Measurements from ENCODE around the gene ATP5PO. TPM values are rescaled to one million over a fixed set of nuclear protein-coding genes. Genes with fewer than 3 reads are reported as not detected.

The ATP5PO gene, protein sequence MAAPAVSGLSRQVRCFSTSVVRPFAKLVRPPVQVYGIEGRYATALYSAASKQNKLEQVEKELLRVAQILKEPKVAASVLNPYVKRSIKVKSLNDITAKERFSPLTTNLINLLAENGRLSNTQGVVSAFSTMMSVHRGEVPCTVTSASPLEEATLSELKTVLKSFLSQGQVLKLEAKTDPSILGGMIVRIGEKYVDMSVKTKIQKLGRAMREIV
- total RNA-seq (2014; rRNA removed; shearing (Covaris generic)) (180 and 210 TPM in 2 replicates), total RNA-seq (2022) (206 and 227 TPM in 2 replicates), Bru-seq, nascent RNA (percentile 98 among the genes with signal in this experiment), BruChase-seq, experiment 1, labeled RNA remaining after a 6-hour chase (percentile 99 among the genes with signal in this experiment), BruChase-seq, experiment 2, labeled RNA remaining after a 2-hour chase (percentile 97 among the genes with signal in this experiment)
- long read RNA-seq, transcript ATP5PO-201 (7 exons, 932 nt) = major isoform, 228 of 255 reads
- long read RNA-seq, partial matches to known transcripts = 8 of 255 reads
- long read RNA-seq, other reads (novel, unspliced or antisense) = 15 of 255 reads

DNA sequence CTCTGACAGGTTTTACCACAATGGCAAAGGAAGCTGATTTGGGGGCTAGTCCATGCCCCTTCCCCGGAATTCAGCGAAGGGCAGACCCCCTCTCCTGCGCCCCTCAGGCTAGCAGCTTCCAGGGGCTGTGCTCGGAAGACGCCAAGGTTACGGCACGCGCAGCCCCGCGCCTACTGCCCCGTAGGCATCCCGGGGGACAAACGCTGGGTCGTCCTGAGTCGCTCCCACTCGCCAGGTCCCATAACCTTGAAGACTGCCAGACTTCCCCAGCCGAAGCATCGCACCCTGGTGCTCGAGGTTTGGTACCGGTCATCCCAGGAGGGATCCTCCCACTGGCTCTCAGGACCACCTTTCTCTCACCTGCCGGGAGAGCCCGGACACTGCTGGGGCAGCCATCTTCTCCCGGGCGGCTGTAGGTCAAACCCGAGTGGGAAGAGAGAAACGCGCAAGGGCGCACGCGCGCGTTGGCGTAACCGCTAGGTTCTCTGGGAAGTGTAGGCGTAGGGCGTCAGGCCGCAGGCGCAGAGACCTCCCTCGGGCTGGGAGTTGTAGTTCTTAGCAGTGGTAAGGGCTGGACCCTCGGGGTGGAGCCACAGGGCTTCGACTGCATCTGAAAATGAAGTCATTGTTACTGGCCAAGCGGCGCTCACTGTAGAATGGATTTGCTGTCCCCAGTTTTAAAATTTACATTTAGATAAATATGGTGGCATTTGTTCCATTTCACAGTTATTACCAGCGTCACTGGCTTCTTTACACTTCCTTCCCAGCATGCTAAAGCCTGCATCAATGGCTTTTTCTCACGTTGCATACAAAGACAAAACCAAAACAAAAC, at the start of gene ATP5PO:
Gene ATP5PO (minus strand): TSS at position 437 of the 832 bp plus-strand sequence. CDS start 41 bp downstream, at position 396.
- TF ChIP-seq, protein P1, sequence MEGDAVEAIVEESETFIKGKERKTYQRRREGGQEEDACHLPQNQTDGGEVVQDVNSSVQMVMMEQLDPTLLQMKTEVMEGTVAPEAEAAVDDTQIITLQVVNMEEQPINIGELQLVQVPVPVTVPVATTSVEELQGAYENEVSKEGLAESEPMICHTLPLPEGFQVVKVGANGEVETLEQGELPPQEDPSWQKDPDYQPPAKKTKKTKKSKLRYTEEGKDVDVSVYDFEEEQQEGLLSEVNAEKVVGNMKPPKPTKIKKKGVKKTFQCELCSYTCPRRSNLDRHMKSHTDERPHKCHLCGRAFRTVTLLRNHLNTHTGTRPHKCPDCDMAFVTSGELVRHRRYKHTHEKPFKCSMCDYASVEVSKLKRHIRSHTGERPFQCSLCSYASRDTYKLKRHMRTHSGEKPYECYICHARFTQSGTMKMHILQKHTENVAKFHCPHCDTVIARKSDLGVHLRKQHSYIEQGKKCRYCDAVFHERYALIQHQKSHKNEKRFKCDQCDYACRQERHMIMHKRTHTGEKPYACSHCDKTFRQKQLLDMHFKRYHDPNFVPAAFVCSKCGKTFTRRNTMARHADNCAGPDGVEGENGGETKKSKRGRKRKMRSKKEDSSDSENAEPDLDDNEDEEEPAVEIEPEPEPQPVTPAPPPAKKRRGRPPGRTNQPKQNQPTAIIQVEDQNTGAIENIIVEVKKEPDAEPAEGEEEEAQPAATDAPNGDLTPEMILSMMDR (conservative IDR thresholded peaks at IDR 0.05; ENCODE audit: low read length) = no peak
- no peak for TF ChIP-seq EZH2phosphoT487 (IDR thresholded peaks at IDR 0.05; ENCODE audit: borderline replicate concordance, low read depth, low read length)
- Histone ChIP-seq H3K79me2 (ENCODE audit: insufficient read depth, low read depth, low read length) (peaks cover 38% of the 10 kb centered on the region), H3K4me3 (ENCODE audit: low read depth, low read length, poor library complexity, severe bottlenecking) (peak within 1 kb of the TSS; percentile 93), H4K20me1 (ENCODE audit: insufficient read depth, low read length) (no peaks in the 10 kb centered on the region), H2AFZ (ENCODE audit: low read length) (peak within 1 kb of the TSS; percentile 97), H3K9me3 (ENCODE audit: low read length) (no peaks in the 10 kb centered on the region), H3K4me2 (ENCODE audit: low read length) (peak within 1 kb of the TSS; percentile 80), H3K36me3 (ENCODE audit: insufficient read depth, low read length) (peaks cover 39% of the 10 kb centered on the region), H3K27ac (ENCODE audit: low read depth, low read length, poor library complexity, severe bottlenecking) (peak within 1 kb of the TSS; percentile 39), H3K4me1 (ENCODE audit: insufficient read depth, low read length, poor library complexity, severe bottlenecking) (peaks cover 20% of the 10 kb centered on the region), H3K9me2 (ENCODE audit: insufficient read depth, low read length) (no peaks in the 10 kb centered on the region)
- intact Hi-C loops (cut with micrococcal nuclease; ENCODE audit: unreplicated experiment) = no loop called here
- DNase-seq (ENCODE audit: low spot score) = peak; percentile 98
- TSS peak; percentile 75 for BruUV-seq (replicated peaks)
- ChIA-PET CTCF (ENCODE audit: unreplicated experiment) (no interaction called here), POLR2A (no interaction called here)

DNA sequence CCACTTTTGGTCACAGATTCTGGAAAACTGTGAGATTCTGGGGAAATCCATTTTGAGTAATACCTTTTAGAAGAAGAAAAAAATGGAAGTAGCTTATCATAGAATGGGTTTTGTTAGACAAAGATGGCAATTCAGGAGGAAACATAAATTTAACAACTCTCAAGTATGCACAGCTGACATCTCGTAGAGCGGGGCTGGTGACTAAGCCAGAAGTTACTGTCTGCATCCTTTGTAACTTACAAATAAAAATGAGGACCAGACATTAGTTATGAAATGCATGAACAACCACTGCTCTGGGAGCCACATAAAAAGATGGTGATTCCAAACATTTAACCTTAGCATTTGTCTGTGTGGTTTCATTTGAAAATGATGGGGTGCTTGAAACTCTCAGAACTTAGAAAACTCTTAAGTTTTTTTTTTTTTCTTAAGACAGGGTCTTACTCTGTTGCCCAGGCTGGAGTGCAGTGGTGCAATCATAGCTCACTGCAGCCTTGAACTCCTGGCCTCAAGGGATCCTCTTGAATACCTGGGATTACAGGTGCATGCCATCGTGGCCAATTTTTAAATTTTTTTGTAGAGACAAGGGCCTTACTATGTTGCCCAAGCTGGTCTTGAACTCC, 49.2 kb upstream of the ATP5PO start:
- H3K79me2 ChIP-seq (ENCODE audit: insufficient read depth, low read depth, low read length) = no peaks in the 10 kb centered on the region
- intact Hi-C loops (cut with micrococcal nuclease; ENCODE audit: unreplicated experiment) = no loop called here
- no peak for DNase-seq (ENCODE audit: low spot score)
- no TSS peak for BruUV-seq (replicated peaks)
- H3K4me2 ChIP-seq (ENCODE audit: low read length) = no peak overlapping the region
- no peaks in the 10 kb centered on the region for H3K9me2 ChIP-seq (ENCODE audit: insufficient read depth, low read length)
- H3K27ac ChIP-seq (ENCODE audit: low read depth, low read length, poor library complexity, severe bottlenecking) = no peak overlapping the region
- H3K4me1 ChIP-seq (ENCODE audit: insufficient read depth, low read length, poor library complexity, severe bottlenecking) = peaks cover 11% of the 10 kb centered on the region
- POLR2A ChIA-PET = interaction anchor here (0.6 to 1.1 kb wide), 2 partner anchors 16 to 274 kb away, joined by 3 read pairs; no protein-coding TSS in a partner anchor
- CTCF ChIA-PET (ENCODE audit: unreplicated experiment) = no interaction called here
- no peaks in the 10 kb centered on the region for H4K20me1 ChIP-seq (ENCODE audit: insufficient read depth, low read length)
- TF ChIP-seq, protein P1 (conservative IDR thresholded peaks at IDR 0.05; ENCODE audit: low read length) = no peak
- no peak overlapping the region for H3K4me3 ChIP-seq (ENCODE audit: low read depth, low read length, poor library complexity, severe bottlenecking)
- H2AFZ ChIP-seq (ENCODE audit: low read length) = no peak overlapping the region
- H3K36me3 ChIP-seq (ENCODE audit: insufficient read depth, low read length) = no peaks in the 10 kb centered on the region
- H3K9me3 ChIP-seq (ENCODE audit: low read length) = peaks cover 9% of the 10 kb centered on the region; the same call in 1 of the 2 replicates

Data from OCI-LY7 (cell line).